NCI-H524 treated with DMSO at 0.1 percent for 48 hours (cell line): Measurements from ENCODE around the gene CA5B.
"Not testable (repeated sequence)": the region's sequence is repeated elsewhere in the genome, so short reads cannot be mapped to it uniquely, and the experiment has no call there.

Experiments used
- DNase-seq: peaks from one replicate; lab custom pipeline; 2025; lab: John Stamatoyannopoulos, UW

Gene CA5B

DNA sequence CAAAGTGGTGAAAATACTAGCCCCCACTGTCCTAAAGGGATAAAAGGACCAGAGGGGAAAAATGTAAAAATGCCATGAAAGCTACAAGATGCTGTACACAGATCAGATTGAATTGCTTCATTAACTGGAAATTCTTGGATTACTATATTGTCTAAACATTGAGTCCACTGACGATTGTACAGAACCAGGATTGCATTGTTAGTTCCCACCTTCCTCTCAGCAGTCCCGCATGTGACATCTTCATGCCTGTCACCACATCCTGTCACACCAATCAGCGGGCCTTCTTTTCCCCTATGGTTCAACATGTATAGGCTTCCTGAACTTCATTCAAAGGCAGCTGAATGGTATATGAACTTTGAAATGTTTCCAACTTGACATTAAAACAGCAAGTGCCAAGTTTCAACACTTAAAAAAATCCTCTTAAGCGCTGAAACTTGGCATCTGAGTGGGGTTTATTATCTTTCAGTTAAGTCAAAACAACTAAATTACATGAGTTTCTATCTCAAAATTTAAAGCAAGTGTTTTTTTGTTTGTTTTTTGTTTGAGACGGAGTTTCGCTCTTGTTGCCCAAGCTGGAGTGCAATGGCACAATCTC, 76.8 kb downstream of the CA5B start:
- DNase-seq: no peak

DNA sequence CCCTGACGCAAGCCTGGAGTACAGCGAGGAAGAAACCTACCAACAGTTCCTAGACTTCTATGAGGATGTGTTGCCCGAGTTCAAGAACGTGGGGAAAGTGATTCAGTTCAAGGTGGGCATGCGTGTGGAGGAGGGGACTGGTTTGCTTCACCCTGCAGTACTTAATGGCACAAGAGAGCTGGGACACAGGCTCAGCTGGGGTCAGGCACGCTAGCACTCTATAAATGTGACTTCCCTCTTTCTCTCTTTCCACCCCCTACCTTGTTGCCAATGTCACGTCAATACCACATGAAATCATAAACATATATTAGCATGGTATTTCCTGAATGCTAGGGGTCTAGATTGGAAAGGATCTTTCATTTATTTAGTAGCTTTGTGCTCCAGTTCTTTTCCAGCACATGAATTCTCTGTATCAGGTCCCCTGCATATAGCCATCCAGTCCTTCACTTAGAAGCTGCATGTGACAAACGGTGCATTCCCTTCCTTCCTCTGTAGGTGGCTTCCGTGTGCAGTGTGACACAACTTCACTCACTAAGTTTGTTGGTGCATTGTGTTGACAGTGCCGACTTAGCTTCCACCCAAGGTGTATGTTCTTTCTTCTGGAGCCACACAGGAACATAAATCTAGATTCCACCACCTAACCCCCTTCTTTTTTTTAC, 77.8 kb downstream of the CA5B start:
- no peak for DNase-seq

DNA sequence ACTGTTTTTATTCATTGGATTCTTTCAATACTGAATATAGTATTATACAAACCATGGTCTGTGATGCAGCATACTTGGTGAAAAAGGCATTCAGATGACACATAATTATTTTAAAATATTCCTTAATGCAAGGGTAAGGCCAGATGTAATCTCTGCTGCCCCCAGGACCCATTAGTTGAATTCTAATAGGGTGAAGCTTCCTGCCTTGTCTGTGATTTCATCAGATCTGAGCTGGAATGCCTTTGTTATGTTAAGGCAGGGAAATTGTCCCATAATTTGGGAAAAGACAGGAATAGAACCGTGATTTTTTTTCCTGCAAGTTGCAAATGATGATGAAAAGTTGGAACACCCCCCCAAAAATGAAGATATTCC, 78.4 kb downstream of the CA5B start:
- no peak for DNase-seq

DNA sequence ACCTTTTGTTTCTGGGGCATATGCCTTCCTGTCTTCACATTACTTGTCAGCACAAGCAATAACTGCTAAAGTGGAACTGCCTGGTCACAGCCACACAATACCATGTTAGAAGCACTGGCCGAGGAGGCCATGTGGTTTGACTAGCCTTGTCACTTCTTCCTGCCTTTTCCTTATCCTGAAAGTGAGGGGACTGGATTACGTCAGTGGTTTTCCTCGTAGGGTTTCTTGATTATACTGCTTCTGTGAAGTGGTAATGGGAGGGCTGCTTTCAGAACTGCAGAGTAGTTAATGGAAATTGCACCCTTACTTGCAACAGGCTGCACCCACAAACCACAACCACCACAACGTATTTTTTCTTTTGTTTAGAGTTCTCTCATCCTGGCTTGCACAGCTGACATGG, 78.8 kb downstream of the CA5B start:
- DNase-seq: no peak

DNA sequence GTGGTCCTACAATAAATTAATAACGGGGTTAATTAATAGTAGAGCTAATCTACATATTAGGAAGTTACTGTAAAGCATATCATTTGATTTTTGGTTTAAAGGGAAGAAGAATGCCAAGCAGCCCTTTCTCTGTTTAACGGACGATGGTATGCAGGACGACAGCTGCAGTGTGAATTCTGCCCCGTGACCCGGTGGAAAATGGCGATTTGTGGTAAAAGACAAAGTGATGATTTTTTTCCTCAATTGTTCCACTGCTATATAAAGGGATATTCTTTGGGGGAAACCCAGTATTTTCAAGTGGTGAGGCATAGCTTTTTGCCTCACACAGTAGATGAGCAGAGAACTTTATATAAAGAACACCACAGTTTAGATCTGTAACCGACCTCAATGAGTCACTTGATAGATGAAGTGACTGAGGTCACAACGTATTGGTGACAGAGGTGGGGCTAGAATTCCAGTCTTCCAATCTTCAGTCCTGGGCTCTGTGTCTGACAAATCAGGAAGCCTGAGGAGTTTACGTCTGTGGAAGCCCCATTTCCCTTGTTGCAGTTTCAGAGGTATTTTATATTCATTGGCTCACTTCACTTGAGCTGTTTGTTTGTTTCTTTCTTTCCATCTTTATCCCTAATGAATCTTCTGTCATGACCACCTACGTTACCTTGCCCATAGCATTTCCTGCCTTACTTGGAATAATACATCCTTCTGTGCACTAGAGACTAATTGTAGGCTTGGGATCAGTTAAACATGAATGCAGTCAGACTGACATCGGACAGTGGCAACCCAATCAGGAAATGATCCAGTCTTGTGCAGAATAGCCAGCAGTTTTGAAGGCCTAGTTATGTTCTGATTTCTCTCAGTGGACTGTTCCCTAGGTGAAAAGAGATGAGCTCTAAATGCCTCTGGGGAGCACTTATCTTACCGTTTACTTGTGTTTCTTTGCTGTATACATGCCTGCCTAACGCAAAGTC, 82.3 kb downstream of the CA5B start:
- no peak for DNase-seq

DNA sequence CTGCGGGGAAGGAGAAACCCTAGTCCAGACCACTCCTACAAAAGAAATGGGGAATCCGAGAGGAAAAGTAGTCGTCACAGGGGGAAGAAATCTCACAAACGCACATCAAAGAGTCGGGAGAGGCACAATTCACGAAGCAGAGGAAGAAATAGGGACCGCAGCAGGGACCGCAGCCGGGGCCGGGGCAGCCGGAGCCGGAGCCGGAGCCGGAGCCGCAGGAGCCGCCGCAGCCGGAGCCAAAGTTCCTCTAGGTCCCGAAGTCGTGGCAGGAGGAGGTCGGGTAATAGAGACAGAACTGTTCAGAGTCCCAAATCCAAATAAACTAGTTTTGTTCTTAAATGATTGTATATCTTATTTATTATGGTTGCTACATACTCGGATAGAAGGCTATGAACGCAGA, 84.9 kb downstream of the CA5B start:
- DNase-seq: no peak

DNA sequence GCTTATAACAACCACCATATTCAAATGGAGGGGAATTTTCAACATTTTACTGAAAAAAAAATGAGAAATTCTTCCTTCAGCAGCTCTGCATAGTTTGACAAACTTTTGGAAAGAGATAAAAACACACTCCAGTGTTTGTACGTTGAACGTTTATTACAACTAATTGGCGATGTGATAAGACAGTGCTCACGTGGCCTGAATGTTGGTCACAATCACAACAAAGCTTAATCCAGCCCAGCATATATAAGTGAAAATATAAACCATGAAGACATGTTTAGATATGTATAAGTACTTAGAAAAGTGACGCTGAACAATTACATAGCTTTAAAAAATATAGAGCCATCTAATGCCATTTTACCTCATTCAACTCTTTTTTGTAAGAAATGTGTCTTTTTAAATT, 87.9 kb downstream of the CA5B start:
- DNase-seq: no peak

DNA sequence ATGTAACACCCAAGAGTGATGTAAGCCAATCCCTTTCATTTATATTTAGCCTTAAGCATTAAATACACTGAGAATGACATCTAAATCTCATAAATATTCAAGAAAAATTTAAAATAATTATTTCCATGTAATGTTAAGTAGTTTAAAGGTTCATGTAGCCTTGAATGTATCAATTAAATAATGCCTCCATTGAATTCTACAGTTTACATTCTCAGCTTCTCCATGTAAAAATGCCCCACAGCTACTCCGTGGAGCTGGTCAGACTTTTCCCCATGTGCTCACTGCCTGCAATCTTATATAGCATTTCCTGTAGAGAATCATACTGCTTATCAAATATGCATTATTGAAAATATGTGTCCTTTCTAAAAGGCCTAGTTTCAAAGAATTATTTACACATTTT, 91.1 kb downstream of the CA5B start:
- DNase-seq: no peak

DNA sequence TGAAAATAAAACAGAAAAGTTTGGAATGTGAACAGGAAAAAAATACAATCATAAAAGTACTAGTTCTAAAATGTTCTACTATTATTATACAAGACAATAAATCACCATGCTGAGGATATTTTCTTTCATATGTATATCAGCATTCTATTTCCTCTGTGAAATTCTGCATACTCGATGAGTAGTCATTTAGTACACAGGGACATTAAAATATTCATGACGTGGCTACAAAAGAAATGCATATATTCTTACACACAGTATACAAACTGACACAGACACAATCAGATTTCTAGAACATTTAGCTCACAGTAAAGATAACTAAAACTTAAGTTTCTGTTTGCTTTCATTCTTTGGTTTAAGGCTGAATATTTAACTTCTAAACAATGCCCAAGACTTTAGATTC, 93.3 kb downstream of the CA5B start:
- not testable (repeated sequence) for DNase-seq

DNA sequence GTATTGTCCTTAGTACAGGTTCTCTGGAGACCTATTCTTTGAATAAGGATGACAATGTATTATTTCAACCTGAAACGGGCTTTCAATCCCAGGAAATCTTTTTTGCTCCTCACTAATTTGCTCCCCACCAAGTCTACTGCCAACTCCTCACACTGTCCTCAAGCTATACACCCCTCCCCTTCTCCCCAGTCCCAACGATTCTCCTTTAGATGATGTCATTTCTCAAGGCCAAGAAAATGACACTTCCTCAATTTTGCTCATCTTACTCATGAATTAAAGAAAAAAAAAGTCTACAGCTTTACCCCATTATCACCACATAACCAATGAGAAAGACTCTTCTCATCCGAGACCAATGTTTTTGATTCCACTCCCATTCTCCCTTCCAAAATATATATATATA, 96.0 kb downstream of the CA5B start:
- no peak for DNase-seq

DNA sequence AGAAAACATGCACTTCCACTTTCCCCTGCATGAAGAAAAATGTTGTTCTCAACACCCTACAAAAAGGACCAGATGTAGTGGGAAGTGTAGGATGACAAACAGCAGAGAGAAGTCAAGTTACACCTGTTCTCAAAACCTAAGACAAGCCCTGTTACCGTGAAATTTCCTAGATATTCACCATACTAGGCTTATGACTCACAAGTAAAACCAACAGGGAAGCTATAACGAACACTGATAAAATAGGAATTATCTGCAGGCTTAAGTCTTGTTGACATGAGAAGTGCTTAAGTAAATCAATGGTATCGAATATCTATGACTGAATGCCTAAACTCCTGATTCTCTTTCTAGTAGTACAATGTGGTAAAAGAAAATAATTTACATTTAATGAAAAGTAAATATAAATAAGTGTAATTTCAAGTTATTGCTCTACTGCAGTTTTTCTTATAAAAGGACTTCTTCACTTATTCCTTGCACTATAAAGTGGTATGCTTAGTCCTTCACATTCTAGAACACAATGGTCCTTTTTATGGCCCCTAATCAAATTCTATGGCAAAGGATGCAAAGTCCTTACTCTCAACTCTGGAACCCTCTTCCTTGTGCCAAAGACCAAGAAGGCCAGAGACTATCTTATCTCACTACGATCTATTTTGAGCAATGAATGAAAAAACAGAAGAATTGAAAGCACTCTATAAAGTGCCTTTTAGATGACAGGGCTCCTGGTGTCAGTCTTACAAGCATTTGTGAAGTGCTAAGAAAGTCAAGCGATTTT, 96.9 kb downstream of the CA5B start:
- DNase-seq: no peak
